ENCODE results near the gene TBC1D26.

DNA sequence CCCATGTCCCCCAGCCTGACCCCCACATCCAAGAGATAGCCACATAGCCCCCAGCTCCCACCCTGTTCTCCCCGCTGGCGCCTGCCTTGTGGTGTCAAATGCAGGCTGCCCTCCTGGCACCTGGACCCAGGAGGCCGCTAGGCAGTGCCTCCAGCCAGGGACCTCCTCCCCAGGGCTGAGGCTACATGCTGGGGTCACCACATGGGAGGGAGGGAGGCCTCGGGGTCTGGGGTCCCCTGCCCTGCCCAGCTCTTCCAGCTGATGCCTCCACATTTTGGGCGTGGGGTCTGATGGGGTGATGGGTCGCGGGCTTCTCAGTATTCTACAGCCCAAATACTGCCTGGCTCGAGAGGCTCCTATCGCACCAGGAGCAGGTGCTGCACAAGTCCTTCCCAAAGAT lies 9.5 kb downstream of the TBC1D26 start:
- TF ChIP-seq, protein P1, sequence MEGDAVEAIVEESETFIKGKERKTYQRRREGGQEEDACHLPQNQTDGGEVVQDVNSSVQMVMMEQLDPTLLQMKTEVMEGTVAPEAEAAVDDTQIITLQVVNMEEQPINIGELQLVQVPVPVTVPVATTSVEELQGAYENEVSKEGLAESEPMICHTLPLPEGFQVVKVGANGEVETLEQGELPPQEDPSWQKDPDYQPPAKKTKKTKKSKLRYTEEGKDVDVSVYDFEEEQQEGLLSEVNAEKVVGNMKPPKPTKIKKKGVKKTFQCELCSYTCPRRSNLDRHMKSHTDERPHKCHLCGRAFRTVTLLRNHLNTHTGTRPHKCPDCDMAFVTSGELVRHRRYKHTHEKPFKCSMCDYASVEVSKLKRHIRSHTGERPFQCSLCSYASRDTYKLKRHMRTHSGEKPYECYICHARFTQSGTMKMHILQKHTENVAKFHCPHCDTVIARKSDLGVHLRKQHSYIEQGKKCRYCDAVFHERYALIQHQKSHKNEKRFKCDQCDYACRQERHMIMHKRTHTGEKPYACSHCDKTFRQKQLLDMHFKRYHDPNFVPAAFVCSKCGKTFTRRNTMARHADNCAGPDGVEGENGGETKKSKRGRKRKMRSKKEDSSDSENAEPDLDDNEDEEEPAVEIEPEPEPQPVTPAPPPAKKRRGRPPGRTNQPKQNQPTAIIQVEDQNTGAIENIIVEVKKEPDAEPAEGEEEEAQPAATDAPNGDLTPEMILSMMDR (IDR thresholded peaks at IDR 0.05), result no peak
- TF ChIP-seq, protein P2, sequence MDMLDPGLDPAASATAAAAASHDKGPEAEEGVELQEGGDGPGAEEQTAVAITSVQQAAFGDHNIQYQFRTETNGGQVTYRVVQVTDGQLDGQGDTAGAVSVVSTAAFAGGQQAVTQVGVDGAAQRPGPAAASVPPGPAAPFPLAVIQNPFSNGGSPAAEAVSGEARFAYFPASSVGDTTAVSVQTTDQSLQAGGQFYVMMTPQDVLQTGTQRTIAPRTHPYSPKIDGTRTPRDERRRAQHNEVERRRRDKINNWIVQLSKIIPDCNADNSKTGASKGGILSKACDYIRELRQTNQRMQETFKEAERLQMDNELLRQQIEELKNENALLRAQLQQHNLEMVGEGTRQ (CRISPR knock-in tag; IDR thresholded peaks at IDR 0.05), result no peak
- TF ChIP-seq CREB1 (CRISPR knock-in tag; IDR thresholded peaks at IDR 0.05), result no peak
- no peak for TF ChIP-seq USF1 (CRISPR knock-in tag; IDR thresholded peaks at IDR 0.05)
- TF ChIP-seq, protein P3, sequence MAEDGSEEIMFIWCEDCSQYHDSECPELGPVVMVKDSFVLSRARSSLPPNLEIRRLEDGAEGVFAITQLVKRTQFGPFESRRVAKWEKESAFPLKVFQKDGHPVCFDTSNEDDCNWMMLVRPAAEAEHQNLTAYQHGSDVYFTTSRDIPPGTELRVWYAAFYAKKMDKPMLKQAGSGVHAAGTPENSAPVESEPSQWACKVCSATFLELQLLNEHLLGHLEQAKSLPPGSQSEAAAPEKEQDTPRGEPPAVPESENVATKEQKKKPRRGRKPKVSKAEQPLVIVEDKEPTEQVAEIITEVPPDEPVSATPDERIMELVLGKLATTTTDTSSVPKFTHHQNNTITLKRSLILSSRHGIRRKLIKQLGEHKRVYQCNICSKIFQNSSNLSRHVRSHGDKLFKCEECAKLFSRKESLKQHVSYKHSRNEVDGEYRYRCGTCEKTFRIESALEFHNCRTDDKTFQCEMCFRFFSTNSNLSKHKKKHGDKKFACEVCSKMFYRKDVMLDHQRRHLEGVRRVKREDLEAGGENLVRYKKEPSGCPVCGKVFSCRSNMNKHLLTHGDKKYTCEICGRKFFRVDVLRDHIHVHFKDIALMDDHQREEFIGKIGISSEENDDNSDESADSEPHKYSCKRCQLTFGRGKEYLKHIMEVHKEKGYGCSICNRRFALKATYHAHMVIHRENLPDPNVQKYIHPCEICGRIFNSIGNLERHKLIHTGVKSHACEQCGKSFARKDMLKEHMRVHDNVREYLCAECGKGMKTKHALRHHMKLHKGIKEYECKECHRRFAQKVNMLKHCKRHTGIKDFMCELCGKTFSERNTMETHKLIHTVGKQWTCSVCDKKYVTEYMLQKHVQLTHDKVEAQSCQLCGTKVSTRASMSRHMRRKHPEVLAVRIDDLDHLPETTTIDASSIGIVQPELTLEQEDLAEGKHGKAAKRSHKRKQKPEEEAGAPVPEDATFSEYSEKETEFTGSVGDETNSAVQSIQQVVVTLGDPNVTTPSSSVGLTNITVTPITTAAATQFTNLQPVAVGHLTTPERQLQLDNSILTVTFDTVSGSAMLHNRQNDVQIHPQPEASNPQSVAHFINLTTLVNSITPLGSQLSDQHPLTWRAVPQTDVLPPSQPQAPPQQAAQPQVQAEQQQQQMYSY (CRISPR knock-in tag; IDR thresholded peaks at IDR 0.05), result no peak
- TF ChIP-seq NFATC4 (CRISPR knock-in tag; IDR thresholded peaks at IDR 0.05), result no peak
- TF ChIP-seq ZNF396 (CRISPR knock-in tag; IDR thresholded peaks at IDR 0.05; ENCODE audit: borderline replicate concordance), result no peak
- no peak for TF ChIP-seq ZNF263 (CRISPR knock-in tag; IDR thresholded peaks at IDR 0.05; ENCODE audit: low read depth)

Measured in WTC11 (cell line).